Stimulated activated CD4-positive, alpha-beta T cell treated with anti-CD3 and anti-CD28 coated beads, TNF-alpha, amount 100 ng/mL, for 1 hour (primary cell): ENCODE results near the gene IPO11.
"Not testable (repeated sequence)": the region's sequence is repeated elsewhere in the genome, so short reads cannot be mapped to it uniquely, and the experiment has no call there.

Source experiments
- DNase-seq, 3 donors: peaks; one replicate each; pipeline ENCODE4 v3.0.0-alpha.2; 2020; ENCODE audit warnings: low read depth in 3 of 3, low spot score in 1 of 3

IPO11 gene

GRCh38 chr5:62642468-62642867 lies 229.9 kb downstream of the IPO11 start:
- DNase-seq: no peak

GRCh38 chr5:62643556-62644451 lies 231.2 kb downstream of the IPO11 start:
- no peak for DNase-seq

- DNase-seq: no peak
Measured at GRCh38 chr5:62645223-62645622, 232.7 kb downstream of the IPO11 start.

GRCh38 chr5:62647241-62647640 lies 234.7 kb downstream of the IPO11 start:
- DNase-seq: no peak

GRCh38 chr5:62649025-62649424 lies 236.5 kb downstream of the IPO11 start:
- DNase-seq: no peak

- DNase-seq: no peak
Measured at GRCh38 chr5:62649476-62650113, 237.0 kb downstream of the IPO11 start.

GRCh38 chr5:62650197-62650596 lies 237.6 kb downstream of the IPO11 start:
- DNase-seq: no peak

- no peak for DNase-seq
Measured at GRCh38 chr5:62652225-62652624, 239.7 kb downstream of the IPO11 start.

GRCh38 chr5:62653001-62653863 lies 240.7 kb downstream of the IPO11 start:
- no peak for DNase-seq

GRCh38 chr5:62653864-62654575 lies 241.5 kb downstream of the IPO11 start:
- no peak for DNase-seq

- not testable (repeated sequence) for DNase-seq
Measured at GRCh38 chr5:62657772-62658171, 245.2 kb downstream of the IPO11 start.

- no peak for DNase-seq
Measured at GRCh38 chr5:62661126-62661525, 248.6 kb downstream of the IPO11 start.

GRCh38 chr5:62662521-62662920 lies 250.0 kb downstream of the IPO11 start:
- no peak for DNase-seq

- no peak for DNase-seq
Measured at GRCh38 chr5:62671479-62671878, 258.9 kb downstream of the IPO11 start.

- not testable (repeated sequence) for DNase-seq
Measured at GRCh38 chr5:62676596-62676995, 264.0 kb downstream of the IPO11 start.
